ENCODE results near the gene SAT2. TPM values are rescaled to one million over a fixed set of nuclear protein-coding genes. Genes with fewer than 3 reads are reported as not detected.

The SAT2 gene
- total and polyA plus RNA-seq, 2 of the 13 experiments (the other 11 are each of a cell fraction or from before 2014, with no cell fraction given) = 37.6 to 93.7 TPM

DNA sequence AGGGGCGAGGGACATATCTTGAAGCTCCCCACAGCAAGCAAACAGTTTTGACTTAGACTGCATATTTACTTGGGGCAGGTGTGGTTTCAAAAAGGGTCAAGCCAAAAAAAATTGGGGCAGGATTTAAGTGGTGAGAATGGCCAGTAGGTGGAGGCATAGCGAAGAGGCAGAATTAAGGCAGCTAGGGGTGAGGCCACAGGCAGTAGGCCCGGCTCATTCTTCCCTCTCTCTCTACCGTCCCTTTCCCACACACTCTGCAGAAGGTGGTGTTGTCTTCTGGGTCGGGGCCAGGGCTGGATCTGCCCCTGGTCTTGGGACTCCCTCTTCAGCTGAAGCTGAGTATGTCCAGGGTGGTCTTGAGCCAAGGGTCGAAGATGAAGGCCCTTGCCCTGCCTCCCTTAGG is 4.9 kb upstream of the SAT2 start (continued):
- TF ChIP-seq, protein P1, sequence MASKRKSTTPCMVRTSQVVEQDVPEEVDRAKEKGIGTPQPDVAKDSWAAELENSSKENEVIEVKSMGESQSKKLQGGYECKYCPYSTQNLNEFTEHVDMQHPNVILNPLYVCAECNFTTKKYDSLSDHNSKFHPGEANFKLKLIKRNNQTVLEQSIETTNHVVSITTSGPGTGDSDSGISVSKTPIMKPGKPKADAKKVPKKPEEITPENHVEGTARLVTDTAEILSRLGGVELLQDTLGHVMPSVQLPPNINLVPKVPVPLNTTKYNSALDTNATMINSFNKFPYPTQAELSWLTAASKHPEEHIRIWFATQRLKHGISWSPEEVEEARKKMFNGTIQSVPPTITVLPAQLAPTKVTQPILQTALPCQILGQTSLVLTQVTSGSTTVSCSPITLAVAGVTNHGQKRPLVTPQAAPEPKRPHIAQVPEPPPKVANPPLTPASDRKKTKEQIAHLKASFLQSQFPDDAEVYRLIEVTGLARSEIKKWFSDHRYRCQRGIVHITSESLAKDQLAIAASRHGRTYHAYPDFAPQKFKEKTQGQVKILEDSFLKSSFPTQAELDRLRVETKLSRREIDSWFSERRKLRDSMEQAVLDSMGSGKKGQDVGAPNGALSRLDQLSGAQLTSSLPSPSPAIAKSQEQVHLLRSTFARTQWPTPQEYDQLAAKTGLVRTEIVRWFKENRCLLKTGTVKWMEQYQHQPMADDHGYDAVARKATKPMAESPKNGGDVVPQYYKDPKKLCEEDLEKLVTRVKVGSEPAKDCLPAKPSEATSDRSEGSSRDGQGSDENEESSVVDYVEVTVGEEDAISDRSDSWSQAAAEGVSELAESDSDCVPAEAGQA (IDR thresholded peaks at IDR 0.05; ENCODE audit: low read depth) = no peak
- TF ChIP-seq, protein P1 (CRISPR knock-in tag; IDR thresholded peaks at IDR 0.05; ENCODE audit: borderline replicate concordance) = no peak
- TF ChIP-seq ZFX (CRISPR knock-in tag; IDR thresholded peaks at IDR 0.05; ENCODE audit: low read depth) (peak; percentile 22), HOXD1 (CRISPR knock-in tag; IDR thresholded peaks at IDR 0.05) (no peak), ZFY (CRISPR knock-in tag; IDR thresholded peaks at IDR 0.05) (peak; percentile 33; the same call in 1 of the 2 replicates), ZNF83 (CRISPR knock-in tag; IDR thresholded peaks at IDR 0.05; ENCODE audit: borderline replicate concordance) (no peak), STAG1 (CRISPR knock-in tag; IDR thresholded peaks at IDR 0.05) (peak; percentile 19), ZNF292 (CRISPR knock-in tag; IDR thresholded peaks at IDR 0.05; ENCODE audit: borderline replicate concordance, low read depth) (no peak), YEATS4 (CRISPR knock-in tag; IDR thresholded peaks at IDR 0.05; ENCODE audit: borderline replicate concordance) (0 out of 2 replicates have a peak, but pooled peaks have one; percentile 30), ZNF263 (CRISPR knock-in tag; IDR thresholded peaks at IDR 0.05) (no peak), CBX5 (CRISPR knock-in tag; IDR thresholded peaks at IDR 0.05; ENCODE audit: borderline replicate concordance) (no peak), ESRRA (CRISPR knock-in tag; IDR thresholded peaks at IDR 0.05; ENCODE audit: low read depth) (no peak), MIER3 (CRISPR knock-in tag; IDR thresholded peaks at IDR 0.05; ENCODE audit: borderline replicate concordance) (no peak), SRSF4 (IDR thresholded peaks at IDR 0.05; ENCODE audit: low read depth, low read length, poor library complexity, severe bottlenecking) (no peak), ZNF335 (CRISPR knock-in tag; IDR thresholded peaks at IDR 0.05) (no peak), ATAD3A (CRISPR knock-in tag; IDR thresholded peaks at IDR 0.05) (no peak), NFKB2 (CRISPR knock-in tag; IDR thresholded peaks at IDR 0.05; ENCODE audit: borderline replicate concordance) (peak; percentile 0; the same call in 1 of the 2 replicates), TAF1 (CRISPR knock-in tag; IDR thresholded peaks at IDR 0.05) (no peak), SIN3B (IDR thresholded peaks at IDR 0.05; ENCODE audit: low read length) (no peak)
- TF ChIP-seq, protein P2, sequence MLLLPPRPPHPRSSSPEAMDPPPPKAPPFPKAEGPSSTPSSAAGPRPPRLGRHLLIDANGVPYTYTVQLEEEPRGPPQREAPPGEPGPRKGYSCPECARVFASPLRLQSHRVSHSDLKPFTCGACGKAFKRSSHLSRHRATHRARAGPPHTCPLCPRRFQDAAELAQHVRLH (CRISPR knock-in tag; IDR thresholded peaks at IDR 0.05; ENCODE audit: borderline replicate concordance, low read depth) = no peak
- TF ChIP-seq, protein P3, sequence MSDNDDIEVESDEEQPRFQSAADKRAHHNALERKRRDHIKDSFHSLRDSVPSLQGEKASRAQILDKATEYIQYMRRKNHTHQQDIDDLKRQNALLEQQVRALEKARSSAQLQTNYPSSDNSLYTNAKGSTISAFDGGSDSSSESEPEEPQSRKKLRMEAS (IDR thresholded peaks at IDR 0.05) = 0 out of 2 replicates have a peak, but pooled peaks have one; percentile 5

Data from HepG2 (cell line).